ENCODE measurements around the gene VAV2.

- TF ChIP-seq CTCF (conservative IDR thresholded peaks at IDR 0.05; ENCODE audit: low read depth, low read length) (no peak), EZH2 (IDR thresholded peaks at IDR 0.05; ENCODE audit: low read length, unreplicated experiment) (no peak), EZH2phosphoT487 (IDR thresholded peaks at IDR 0.05; ENCODE audit: borderline replicate concordance, low read length) (no peak)
These were observed 114.8 kb downstream of the VAV2 start for GRCh38 chr9:133877327-133877726.
